Femur (tissue), 1 donor: Measurements from ENCODE around the gene DUSP23.
A peak's percentile ranks its signal among the peaks of the same experiment; 100 is the strongest.

Source experiments
- DNase-seq: peaks from one replicate; pipeline ENCODE4 v3.0.0-alpha.2; 2017

The DUSP23 gene

DNA sequence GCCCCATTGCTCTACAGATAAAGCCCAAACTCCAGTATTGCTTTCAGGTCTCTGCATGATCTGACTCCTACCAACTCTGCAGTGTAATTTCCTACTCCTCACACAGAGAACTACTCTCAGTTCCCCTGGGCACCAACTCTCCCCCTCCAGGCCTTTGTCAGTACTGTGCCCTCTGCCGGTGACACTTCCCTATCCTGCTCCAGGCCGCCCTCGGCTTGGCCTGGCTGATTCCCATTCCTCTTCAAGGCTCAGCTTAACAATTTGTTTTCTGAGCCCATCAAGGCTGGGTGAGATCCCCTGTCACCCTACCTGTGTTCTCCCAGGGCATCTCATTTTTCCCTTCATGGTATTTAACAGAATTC is 48.5 kb downstream of the DUSP23 start:
- DNase-seq = peak; percentile 30

GRCh38 chr1:159829822-159830465 is 49.2 kb downstream of the DUSP23 start:
- DNase-seq = peak; percentile 63

GRCh38 chr1:159830722-159831121 is 50.0 kb downstream of the DUSP23 start:
- no peak for DNase-seq

DNA sequence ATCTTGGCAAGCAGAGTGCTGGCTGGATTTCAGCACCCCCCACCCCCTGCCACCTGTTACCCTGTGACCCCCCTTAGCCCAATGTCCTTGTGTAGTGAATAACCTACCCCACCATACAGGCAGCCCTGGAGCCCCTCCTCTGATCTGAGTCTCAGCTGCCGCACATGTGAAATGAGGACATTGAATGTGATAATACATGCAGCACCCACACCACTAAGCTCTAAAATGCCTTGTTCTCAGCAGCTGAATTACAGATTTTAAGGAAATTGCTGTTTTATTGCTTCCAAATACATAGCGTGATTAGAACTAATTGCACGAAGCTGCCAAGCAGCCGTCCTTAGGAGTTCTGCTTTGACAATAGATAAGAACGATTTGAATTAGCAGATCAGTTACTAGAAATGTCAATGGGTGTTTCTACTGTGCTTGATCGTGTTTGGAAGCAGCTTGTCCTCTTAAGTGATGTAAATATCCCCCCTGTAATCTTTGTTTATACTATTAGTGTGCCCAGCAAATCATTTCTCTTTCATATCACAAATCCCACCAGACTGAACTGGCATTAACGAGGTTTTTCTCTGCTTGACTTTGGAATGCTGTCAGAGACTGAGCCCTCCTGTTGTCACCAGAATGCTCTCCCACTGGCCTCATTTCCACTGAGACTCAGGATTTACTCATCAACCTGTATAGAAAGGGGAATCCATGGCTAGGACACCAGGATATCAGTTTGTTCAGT is 50.8 kb downstream of the DUSP23 start:
- DNase-seq = peak; percentile 26
